Fibroblast of mammary gland (primary cell): ENCODE results near the gene TMSB4X.

Experiments
- DNase-seq: peaks from one replicate; pipeline ENCODE4 v3.0.0-alpha.2; 2010; ENCODE audit warnings: low read depth
- H3K4me3 ChIP-seq: 2 replicates; pipeline ENCODE4 v1.5.1; 2011; ENCODE audit warnings: low read depth, mild to moderate bottlenecking, low read length, moderate library complexity; ENCODE audit not compliant: control insufficient read depth
- CTCF ChIP-seq: conservative IDR thresholded peaks from 2 replicates; pipeline ENCODE4 v1.5.1; 2011; ENCODE audit warnings: low read depth, low read length, inconsistent platforms; ENCODE audit not compliant: control insufficient read depth, insufficient read depth

TMSB4X gene

GRCh38 chrX:12997906-12998687 is 23.2 kb downstream of the TMSB4X start:
- no peak for TF ChIP-seq CTCF
- H3K4me3 ChIP-seq, result no peak overlapping the region
- DNase-seq, result no peak

- H3K4me3 ChIP-seq, result no peak overlapping the region
- no peak for DNase-seq
- TF ChIP-seq CTCF, result no peak
These were observed 24.5 kb downstream of the TMSB4X start for GRCh38 chrX:12999422-12999821.

DNA sequence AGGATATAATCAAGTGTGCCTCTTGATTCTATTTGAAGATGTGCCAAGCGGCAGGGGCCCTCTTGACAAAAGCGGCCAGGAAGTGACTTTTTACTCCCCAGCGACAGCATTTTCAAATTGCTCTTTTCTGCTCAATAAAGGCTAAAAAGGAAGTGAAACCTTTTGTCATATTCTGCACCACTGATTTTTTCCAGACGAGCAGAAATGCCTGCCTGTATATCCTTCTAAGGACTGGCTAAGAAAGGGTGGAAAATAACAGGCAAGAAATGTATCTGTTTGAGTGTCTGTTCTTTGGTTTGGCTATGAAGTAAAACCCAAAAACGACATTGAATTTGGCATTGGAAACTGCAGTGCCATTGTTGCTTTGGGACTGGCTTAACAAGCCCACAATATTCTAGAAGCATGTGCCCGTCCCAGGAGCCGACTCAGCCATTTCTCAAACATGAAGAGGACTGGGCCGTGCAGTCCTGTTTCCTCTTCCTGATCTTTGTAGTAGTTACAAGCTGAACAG is 25.4 kb downstream of the TMSB4X start:
- no peak overlapping the region for H3K4me3 ChIP-seq
- no peak for DNase-seq
- no peak for TF ChIP-seq CTCF

GRCh38 chrX:13001097-13001496 is 26.2 kb downstream of the TMSB4X start:
- TF ChIP-seq CTCF, result no peak

GRCh38 chrX:13001961-13002671 is 27.2 kb downstream of the TMSB4X start:
- H3K4me3 ChIP-seq, result no peak overlapping the region
- peak; percentile 33 for DNase-seq
- no peak for TF ChIP-seq CTCF

More at GRCh38 chrX:13001097-13001496, 26.2 kb downstream of the TMSB4X start:
- no peak for DNase-seq
- no peak overlapping the region for H3K4me3 ChIP-seq

DNA sequence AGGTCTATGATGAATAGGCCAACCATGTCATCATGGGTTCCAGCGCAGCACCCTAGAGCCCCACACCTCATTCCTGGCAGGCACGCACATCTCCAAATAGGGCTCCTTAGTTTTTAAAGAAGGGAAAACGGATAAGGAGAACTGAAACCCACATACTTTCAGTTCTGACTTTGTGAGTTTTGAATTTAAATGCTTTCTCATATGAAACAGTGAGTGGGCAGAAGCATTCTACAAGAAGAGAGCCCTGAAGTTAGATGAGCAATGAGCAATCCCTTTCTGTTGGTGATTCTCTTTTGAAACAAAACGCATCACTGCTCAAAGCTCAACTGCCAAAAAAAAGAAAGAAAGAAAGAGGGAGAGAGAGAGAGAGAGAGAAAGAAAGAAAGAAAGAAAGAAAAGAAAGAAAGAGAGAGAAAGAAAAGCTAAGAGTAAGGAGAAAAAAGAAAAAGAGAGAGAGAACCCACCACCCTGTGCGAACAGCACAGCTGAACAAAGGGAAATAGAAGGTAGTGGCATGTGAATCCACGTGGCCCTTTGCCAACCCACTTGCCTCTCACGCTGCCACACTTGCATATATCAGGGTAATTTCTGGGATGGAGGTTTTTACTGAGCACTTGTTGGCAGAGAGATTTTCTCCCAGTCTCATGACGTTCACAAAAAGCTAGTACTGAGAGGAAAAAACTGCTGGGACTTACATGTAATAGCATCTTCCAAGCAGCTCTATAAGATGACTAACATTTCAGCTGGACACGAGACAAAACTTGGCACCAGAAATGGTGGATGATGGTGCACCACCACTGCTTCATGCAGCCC is 31.0 kb downstream of the TMSB4X start:
- peak; percentile 67 for DNase-seq
- H3K4me3 ChIP-seq, result no peak overlapping the region
- no peak for TF ChIP-seq CTCF
